ENCODE results near the gene ITCH.

Gene ITCH

DNA sequence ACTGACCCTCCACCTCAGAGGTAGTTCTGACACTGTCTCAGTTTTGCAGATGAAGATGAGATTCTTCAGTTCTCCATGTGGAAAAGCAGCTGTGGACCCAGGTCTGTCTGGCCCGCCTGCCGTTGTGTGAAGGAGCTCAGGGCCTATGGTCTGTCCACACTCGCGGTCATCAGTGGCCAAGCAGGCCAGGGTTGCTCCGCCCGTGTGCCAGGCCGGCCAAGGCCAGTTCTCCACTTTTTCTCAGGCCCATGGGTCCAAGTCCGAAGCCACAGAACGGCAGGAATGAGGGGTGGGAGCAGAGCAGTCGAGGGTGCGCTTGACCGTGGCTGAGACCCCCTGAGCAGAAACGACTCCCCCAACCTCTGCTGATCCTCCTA, 186.8 kb downstream of the ITCH start:
- intact Hi-C loops (cut with DNase I; ENCODE audit: low total_unique reads): no loop called here
- Histone ChIP-seq H3K4me1 (no peaks in the 10 kb centered on the region), H3K9me3 (no peaks in the 10 kb centered on the region), H3K27me3 (no peaks in the 10 kb centered on the region), H3K4me3 (no peak overlapping the region), H3K36me3 (no peaks in the 10 kb centered on the region), H3K27ac (no peak overlapping the region)
- DNase-seq: no peak
- TF ChIP-seq, protein P1, sequence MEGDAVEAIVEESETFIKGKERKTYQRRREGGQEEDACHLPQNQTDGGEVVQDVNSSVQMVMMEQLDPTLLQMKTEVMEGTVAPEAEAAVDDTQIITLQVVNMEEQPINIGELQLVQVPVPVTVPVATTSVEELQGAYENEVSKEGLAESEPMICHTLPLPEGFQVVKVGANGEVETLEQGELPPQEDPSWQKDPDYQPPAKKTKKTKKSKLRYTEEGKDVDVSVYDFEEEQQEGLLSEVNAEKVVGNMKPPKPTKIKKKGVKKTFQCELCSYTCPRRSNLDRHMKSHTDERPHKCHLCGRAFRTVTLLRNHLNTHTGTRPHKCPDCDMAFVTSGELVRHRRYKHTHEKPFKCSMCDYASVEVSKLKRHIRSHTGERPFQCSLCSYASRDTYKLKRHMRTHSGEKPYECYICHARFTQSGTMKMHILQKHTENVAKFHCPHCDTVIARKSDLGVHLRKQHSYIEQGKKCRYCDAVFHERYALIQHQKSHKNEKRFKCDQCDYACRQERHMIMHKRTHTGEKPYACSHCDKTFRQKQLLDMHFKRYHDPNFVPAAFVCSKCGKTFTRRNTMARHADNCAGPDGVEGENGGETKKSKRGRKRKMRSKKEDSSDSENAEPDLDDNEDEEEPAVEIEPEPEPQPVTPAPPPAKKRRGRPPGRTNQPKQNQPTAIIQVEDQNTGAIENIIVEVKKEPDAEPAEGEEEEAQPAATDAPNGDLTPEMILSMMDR (IDR thresholded peaks at IDR 0.05): no peak

DNA sequence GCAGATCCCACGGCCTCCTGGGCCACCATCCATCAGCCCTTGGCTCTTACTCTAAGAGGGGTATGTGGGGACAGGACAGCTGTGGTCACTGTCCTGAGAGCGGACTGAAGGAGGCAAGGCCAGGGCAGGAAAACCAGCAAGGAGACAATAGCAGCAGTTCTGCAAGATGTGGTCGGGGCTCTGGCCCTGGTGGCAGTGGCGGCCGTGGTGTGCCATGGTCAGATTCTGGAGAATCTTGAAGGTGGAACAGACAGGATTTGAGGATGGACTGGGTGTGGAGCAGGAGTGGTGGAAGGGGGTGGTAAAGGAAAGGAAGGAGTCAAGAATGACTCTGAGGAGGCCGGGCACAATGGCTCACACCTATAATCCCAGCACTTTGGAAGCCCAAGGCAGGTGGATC, 189.5 kb downstream of the ITCH start:
- TF ChIP-seq, protein P1 (IDR thresholded peaks at IDR 0.05): no peak
- intact Hi-C loops (cut with DNase I; ENCODE audit: low total_unique reads): no loop called here

DNA sequence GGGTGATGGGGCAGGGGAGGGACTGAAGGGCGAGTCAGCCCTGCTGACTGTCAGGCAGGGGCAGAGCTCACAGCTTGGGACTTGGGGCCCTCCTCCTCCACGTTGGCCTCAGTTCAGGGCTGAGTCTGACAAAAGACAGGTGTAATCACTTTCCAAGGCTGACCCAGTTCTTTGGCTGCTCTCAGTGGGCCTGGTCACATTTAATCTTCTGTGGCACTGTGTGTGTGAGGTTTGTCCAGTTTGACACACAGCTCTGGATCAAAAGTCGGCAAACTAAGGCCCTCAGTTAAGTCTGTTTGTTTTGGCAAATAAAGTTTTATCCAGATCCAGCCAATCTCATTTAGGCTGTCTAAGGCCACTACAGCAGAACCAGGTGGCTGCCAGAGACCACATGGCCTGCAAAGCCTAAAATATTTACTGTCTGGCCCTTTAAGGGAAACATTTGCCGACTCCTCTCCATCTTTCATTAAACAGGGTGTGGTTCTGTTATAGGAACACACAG, 190.3 kb downstream of the ITCH start:
- intact Hi-C loops (cut with DNase I; ENCODE audit: low total_unique reads): no loop called here
- no peak overlapping the region for H3K27ac ChIP-seq
- H3K4me1 ChIP-seq: peaks cover 0 to 6% (median 5%) of the 10 kb centered on the region in 4 donors
- no peak for DNase-seq
- no peak overlapping the region for H3K4me3 ChIP-seq
- no peaks in the 10 kb centered on the region for H3K9me3 ChIP-seq
- no peaks in the 10 kb centered on the region for H3K36me3 ChIP-seq
- H3K27me3 ChIP-seq: no peaks in the 10 kb centered on the region
- TF ChIP-seq, protein P1 (IDR thresholded peaks at IDR 0.05): no peak

More for the DNA sequence above, 189.5 kb downstream of the ITCH start:
- no peaks in the 10 kb centered on the region for H3K36me3 ChIP-seq
- H3K9me3 ChIP-seq: no peaks in the 10 kb centered on the region
- no peak overlapping the region for H3K4me3 ChIP-seq
- no peaks in the 10 kb centered on the region for H3K27me3 ChIP-seq
- H3K27ac ChIP-seq: no peak overlapping the region
- peaks cover 0 to 2% (median 1%) of the 10 kb centered on the region in 4 donors for H3K4me1 ChIP-seq
- DNase-seq: no peak

GRCh38 chr20:34557936-34558319, 194.9 kb downstream of the ITCH start:
- TF ChIP-seq, protein P1 (IDR thresholded peaks at IDR 0.05): no peak

GRCh38 chr20:34558320-34559218, 195.5 kb downstream of the ITCH start, which contains the start of gene MAP1LC3A:
TSS of gene MAP1LC3A (plus strand) at chr20:34558718. CDS start at chr20:34558869, 151 bp downstream.
- DNase-seq: peak; percentile 94 to 98
- Histone ChIP-seq H3K4me3 (peak within 1 kb of the TSS; percentile 61 to 78), H3K27me3 (no peaks in the 10 kb centered on the region), H3K9me3 (no peaks in the 10 kb centered on the region), H3K36me3 (no peaks in the 10 kb centered on the region), H3K27ac (peak within 1 kb of the TSS; percentile 94 to 95), H3K4me1 (peaks cover 0 to 16% (median 8%) of the 10 kb centered on the region in 4 donors)
- TF ChIP-seq, protein P1 (IDR thresholded peaks at IDR 0.05): no peak
- intact Hi-C loops (cut with DNase I; ENCODE audit: low total_unique reads): loop anchor here (5.0 kb wide), 1 partner anchor 149 kb away; no protein-coding TSS in a partner anchor

More at GRCh38 chr20:34557936-34558319, 194.9 kb downstream of the ITCH start:
- Histone ChIP-seq H3K4me1 (peaks cover 0 to 16% (median 8%) of the 10 kb centered on the region in 4 donors), H3K27me3 (no peaks in the 10 kb centered on the region), H3K4me3 (peak overlapping the region; percentile 61 to 78), H3K9me3 (no peaks in the 10 kb centered on the region), H3K36me3 (no peaks in the 10 kb centered on the region), H3K27ac (peak overlapping the region; percentile 94 to 95)
- intact Hi-C loops (cut with DNase I; ENCODE audit: low total_unique reads): loop anchor here (5.0 kb wide), 1 partner anchor 149 kb away; no protein-coding TSS in a partner anchor
- no peak for DNase-seq

Measured in tibial artery (tissue), 4 donors.